Stimulated activated CD4-positive, alpha-beta T cell treated with anti-CD3 and anti-CD28 coated beads, TNF-alpha, amount 100 ng/mL, for 4 hours (primary cell): ENCODE data around the gene RSRC1.
"Not testable (repeated sequence)": the region's sequence is repeated elsewhere in the genome, so short reads cannot be mapped to it uniquely, and the experiment has no call there.

Experiments
- DNase-seq, 3 experiments: peaks; one replicate each; pipeline ENCODE4 v3.0.0-alpha.2; 2020; ENCODE audit warnings: low read depth in 3 of 3

The RSRC1 gene

GRCh38 chr3:158100681-158101080, 9.2 kb upstream of the RSRC1 start:
- no peak for DNase-seq

GRCh38 chr3:158101335-158102241, 8.3 kb upstream of the RSRC1 start:
- no peak for DNase-seq

- DNase-seq: no peak
Measured at GRCh38 chr3:158102242-158103080, 7.4 kb upstream of the RSRC1 start.

- no peak for DNase-seq
Measured at GRCh38 chr3:158103081-158103886, 6.6 kb upstream of the RSRC1 start.

- DNase-seq: no peak
Measured at GRCh38 chr3:158103887-158104327, 6.0 kb upstream of the RSRC1 start.

- no peak for DNase-seq
Measured at GRCh38 chr3:158104431-158104921, 5.4 kb upstream of the RSRC1 start.

GRCh38 chr3:158105119-158105709, 4.7 kb upstream of the RSRC1 start:
- no peak for DNase-seq

- DNase-seq: no peak
Measured at GRCh38 chr3:158105710-158106253, 4.1 kb upstream of the RSRC1 start.

- no peak for DNase-seq
Measured at GRCh38 chr3:158106766-158107471, 3.0 kb upstream of the RSRC1 start.

GRCh38 chr3:158107605-158108444, 2.1 kb upstream of the RSRC1 start:
- DNase-seq: no peak

- no peak for DNase-seq
Measured at GRCh38 chr3:158108445-158108985, 1.4 kb upstream of the RSRC1 start.

GRCh38 chr3:158109295-158109803, 540 bp upstream of the RSRC1 start:
- DNase-seq: no peak

GRCh38 chr3:158110658-158111018, 749 bp downstream of the RSRC1 start:
- no peak for DNase-seq

- no peak for DNase-seq
Measured at GRCh38 chr3:158111861-158112260, 2.0 kb downstream of the RSRC1 start.

GRCh38 chr3:158113595-158113994, 3.7 kb downstream of the RSRC1 start:
- DNase-seq: not testable (repeated sequence)

- DNase-seq: no peak
Measured at GRCh38 chr3:158120330-158120729, 10.4 kb downstream of the RSRC1 start.

- DNase-seq: no peak
Measured at GRCh38 chr3:158121295-158121694, 11.4 kb downstream of the RSRC1 start.

- DNase-seq: not testable (repeated sequence)
Measured at GRCh38 chr3:158122721-158123120, 12.8 kb downstream of the RSRC1 start.
